ENCODE results near the gene HSPA12B. TPM values are rescaled to one million over a fixed set of nuclear protein-coding genes. Genes with fewer than 3 reads are reported as not detected.

The HSPA12B gene
- polyA plus RNA-seq, 1 experiment = 0.02 TPM

GRCh38 chr20:3706774-3707507 lies 25.5 kb upstream of the HSPA12B start:
- H3K36me3 ChIP-seq (ENCODE audit: control insufficient read depth, insufficient read depth, low read length) = no peaks in the 10 kb centered on the region
- H3K4me3 ChIP-seq (ENCODE audit: low read depth, low read length) = no peak overlapping the region
- no peaks in the 10 kb centered on the region; the same call in 1 of the 2 replicates for H3K27me3 ChIP-seq (ENCODE audit: control insufficient read depth, insufficient read depth, low read length)
- DNase-seq (ENCODE audit: low read depth) = no peak
- CTCF ChIA-PET = interaction anchor here (0.7 to 7.6 kb wide), 10 partner anchors 8 to 143 kb away, joined by 3 to 75 read pairs (median 10); partner anchors contain the start of gene CENPB
- no peak for TF ChIP-seq CTCF (IDR thresholded peaks at IDR 0.05; ENCODE audit: insufficient read depth, low read depth, low read length)
- POLR2A ChIA-PET = no interaction called here

- POLR2A ChIA-PET = interaction anchor here (0.8 kb wide), 1 partner anchor 28 kb away, joined by 13 read pairs; no protein-coding TSS in a partner anchor
- no peak overlapping the region for H3K4me3 ChIP-seq (ENCODE audit: low read depth, low read length)
- CTCF ChIA-PET = interaction anchor here (0.7 to 7.6 kb wide), 11 partner anchors 9 to 144 kb away, joined by 3 to 75 read pairs (median 8); partner anchors contain the start of gene CENPB
Measured at GRCh38 chr20:3707508-3707899, 25.0 kb upstream of the HSPA12B start.

GRCh38 chr20:3710011-3710466 lies 22.4 kb upstream of the HSPA12B start:
- ChIA-PET POLR2A (interaction anchor here (1.0 kb wide), 1 partner anchor 33 kb away, joined by 4 read pairs; no protein-coding TSS in a partner anchor), CTCF (interaction anchor here (0.7 to 9.5 kb wide), 29 partner anchors 10 to 487 kb away, joined by 3 to 331 read pairs (median 6); partner anchors contain the start of genes ADAM33, ADISSP and GFRA4)
- H3K4me3 ChIP-seq (ENCODE audit: low read depth, low read length) = no peak overlapping the region
- no peaks in the 10 kb centered on the region; the same call in 1 of the 2 replicates for H3K27me3 ChIP-seq (ENCODE audit: control insufficient read depth, insufficient read depth, low read length)
- no peak for DNase-seq (ENCODE audit: low read depth)
- H3K36me3 ChIP-seq (ENCODE audit: control insufficient read depth, insufficient read depth, low read length) = no peaks in the 10 kb centered on the region
- no peak for TF ChIP-seq CTCF (IDR thresholded peaks at IDR 0.05; ENCODE audit: insufficient read depth, low read depth, low read length)

More at GRCh38 chr20:3707508-3707899, 25.0 kb upstream of the HSPA12B start:
- no peak for DNase-seq (ENCODE audit: low read depth)
- Histone ChIP-seq H3K36me3 (ENCODE audit: control insufficient read depth, insufficient read depth, low read length) (no peaks in the 10 kb centered on the region), H3K27me3 (ENCODE audit: control insufficient read depth, insufficient read depth, low read length) (no peaks in the 10 kb centered on the region; the same call in 1 of the 2 replicates)
- no peak for TF ChIP-seq CTCF (IDR thresholded peaks at IDR 0.05; ENCODE audit: insufficient read depth, low read depth, low read length)

- H3K27me3 ChIP-seq (ENCODE audit: control insufficient read depth, insufficient read depth, low read length) = no peaks in the 10 kb centered on the region; the same call in 1 of the 2 replicates
- ChIA-PET POLR2A (interaction anchor here (1.0 kb wide), 1 partner anchor 34 kb away, joined by 4 read pairs; no protein-coding TSS in a partner anchor), CTCF (interaction anchor here (0.5 to 9.5 kb wide), 49 partner anchors 9 to 1234 kb away, joined by 3 to 331 read pairs (median 5); partner anchors contain the start of genes ADAM33, ADISSP, AP5S1 and GFRA4)
- DNase-seq (ENCODE audit: low read depth) = no peak
- peak; percentile 95 for TF ChIP-seq CTCF (IDR thresholded peaks at IDR 0.05; ENCODE audit: insufficient read depth, low read depth, low read length)
- H3K36me3 ChIP-seq (ENCODE audit: control insufficient read depth, insufficient read depth, low read length) = no peaks in the 10 kb centered on the region
- H3K4me3 ChIP-seq (ENCODE audit: low read depth, low read length) = no peak overlapping the region
Measured at GRCh38 chr20:3710703-3711483, 21.6 kb upstream of the HSPA12B start.
